ENCODE measurements around the gene GSTA2. TPM values are rescaled to one million over a fixed set of nuclear protein-coding genes. Genes with fewer than 3 reads are reported as not detected.
"Not testable (repeated sequence)": the region's sequence is repeated elsewhere in the genome, so short reads cannot be mapped to it uniquely, and the experiment has no call there.

Gene GSTA2
- total RNA-seq, 4 donors from 2014 or later = not detected

DNA sequence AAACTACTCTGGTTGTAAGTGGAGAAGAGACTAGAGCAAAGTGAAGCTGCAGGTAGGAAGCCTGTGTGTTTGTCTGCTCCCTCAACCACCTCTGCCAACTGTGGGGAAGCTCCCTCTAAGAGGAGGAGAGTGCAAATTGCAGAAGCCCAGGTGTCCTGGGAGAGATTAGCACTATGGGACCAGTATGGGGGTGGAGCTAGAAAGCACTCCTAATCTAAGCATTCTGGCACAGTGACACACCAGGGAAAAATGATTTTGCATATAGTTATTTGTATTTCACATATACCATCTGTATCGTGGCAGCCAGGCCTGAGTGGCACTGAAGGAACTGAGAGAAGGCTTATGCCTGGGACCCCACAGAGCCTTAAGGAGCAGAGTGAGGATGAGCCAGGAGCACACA is 27.6 kb upstream of the GSTA2 start:
- 0% methylated on average over 1 of the region's 1 CpG for WGBS, 2 donors

DNA sequence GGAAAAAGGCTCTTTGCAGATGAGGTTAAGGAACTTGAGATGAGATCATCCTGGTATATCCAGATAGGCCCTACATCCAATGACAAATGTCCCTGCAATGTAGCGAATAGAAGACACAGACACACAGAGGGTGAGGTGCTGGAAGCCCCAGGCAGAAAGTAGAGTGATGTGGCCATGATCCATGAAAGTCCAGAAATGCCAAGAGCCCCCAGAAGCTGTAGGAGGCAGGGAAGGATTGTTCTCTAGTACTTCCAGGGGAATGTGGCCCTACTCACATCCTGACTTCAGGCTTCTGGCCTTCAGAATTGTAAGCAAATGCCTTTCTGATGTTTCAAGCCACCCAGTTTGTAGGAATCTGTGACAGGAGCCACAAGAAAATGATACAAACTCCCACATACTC is 26.4 kb upstream of the GSTA2 start:
- WGBS, 2 donors = 87 to 89% methylated on average over 1 of the region's 1 CpG
- DNase-seq (ENCODE audit: low spot score in 2 of 2); intact Hi-C loops (cut with DNase I; ENCODE audit: low total_unique reads): not testable (repeated sequence)

More for the DNA sequence above, 27.6 kb upstream of the GSTA2 start:
- DNase-seq (ENCODE audit: low spot score in 2 of 2) = no peak
- intact Hi-C loops (cut with DNase I; ENCODE audit: low total_unique reads) = no loop called here
- no peak overlapping the region for H3K4me3 ChIP-seq (ENCODE audit: low read depth, poor library complexity, severe bottlenecking)
- TF ChIP-seq, protein P1, sequence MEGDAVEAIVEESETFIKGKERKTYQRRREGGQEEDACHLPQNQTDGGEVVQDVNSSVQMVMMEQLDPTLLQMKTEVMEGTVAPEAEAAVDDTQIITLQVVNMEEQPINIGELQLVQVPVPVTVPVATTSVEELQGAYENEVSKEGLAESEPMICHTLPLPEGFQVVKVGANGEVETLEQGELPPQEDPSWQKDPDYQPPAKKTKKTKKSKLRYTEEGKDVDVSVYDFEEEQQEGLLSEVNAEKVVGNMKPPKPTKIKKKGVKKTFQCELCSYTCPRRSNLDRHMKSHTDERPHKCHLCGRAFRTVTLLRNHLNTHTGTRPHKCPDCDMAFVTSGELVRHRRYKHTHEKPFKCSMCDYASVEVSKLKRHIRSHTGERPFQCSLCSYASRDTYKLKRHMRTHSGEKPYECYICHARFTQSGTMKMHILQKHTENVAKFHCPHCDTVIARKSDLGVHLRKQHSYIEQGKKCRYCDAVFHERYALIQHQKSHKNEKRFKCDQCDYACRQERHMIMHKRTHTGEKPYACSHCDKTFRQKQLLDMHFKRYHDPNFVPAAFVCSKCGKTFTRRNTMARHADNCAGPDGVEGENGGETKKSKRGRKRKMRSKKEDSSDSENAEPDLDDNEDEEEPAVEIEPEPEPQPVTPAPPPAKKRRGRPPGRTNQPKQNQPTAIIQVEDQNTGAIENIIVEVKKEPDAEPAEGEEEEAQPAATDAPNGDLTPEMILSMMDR (IDR thresholded peaks at IDR 0.05) = no peak
- TF ChIP-seq POLR2A (IDR thresholded peaks at IDR 0.05) = no peak

DNA sequence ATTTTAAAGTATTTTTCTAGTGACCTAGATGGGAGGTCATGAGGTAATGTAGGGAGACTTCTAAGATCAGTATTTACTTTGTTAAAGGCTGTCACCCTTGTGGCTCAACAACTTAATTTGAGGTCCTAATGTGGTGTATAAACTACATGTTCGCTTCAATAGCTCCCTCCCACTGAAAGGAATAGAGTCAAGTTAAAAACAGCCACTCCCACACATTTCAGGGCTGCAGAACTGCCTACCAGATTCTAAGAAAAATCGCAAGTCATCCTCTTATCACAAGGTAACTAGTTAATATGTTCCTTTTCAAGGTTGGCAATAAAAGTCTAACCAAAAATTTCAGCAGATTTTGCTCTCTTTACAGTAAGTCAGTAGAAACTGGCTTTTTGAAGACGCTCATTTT is 25.2 kb upstream of the GSTA2 start:
- 67 to 69% methylated on average over 3 of the region's 3 CpGs for WGBS, 2 donors

More for the DNA sequence above, 26.4 kb upstream of the GSTA2 start:
- H3K4me3 ChIP-seq (ENCODE audit: low read depth, poor library complexity, severe bottlenecking) = not testable (repeated sequence)

DNA sequence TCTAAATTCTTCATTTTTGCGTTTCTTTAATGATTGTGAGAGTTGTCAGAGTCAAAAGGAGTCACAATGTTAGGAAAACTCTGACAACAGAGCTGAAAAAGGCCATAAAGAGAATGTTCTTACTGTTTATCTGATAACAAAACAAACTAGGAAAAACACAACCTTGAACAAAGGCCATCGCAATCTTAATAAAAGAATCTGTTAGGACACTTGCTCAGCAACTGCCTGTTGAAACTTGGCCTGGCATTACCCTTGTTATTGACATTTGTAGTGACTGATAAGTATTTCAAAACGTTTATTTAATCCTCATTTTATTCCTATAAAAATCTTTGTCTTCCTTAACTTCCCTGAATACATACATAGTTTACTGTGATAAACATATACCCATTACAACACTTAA is 24.6 kb upstream of the GSTA2 start:
- WGBS, 2 donors = 50 to 59% methylated on average over 3 of the region's 3 CpGs
- DNase-seq (ENCODE audit: low spot score in 2 of 2) = no peak
- intact Hi-C loops (cut with DNase I; ENCODE audit: low total_unique reads) = no loop called here

More for the DNA sequence above, 25.2 kb upstream of the GSTA2 start:
- TF ChIP-seq, protein P1 (IDR thresholded peaks at IDR 0.05) = no peak
- no peak for TF ChIP-seq POLR2A (IDR thresholded peaks at IDR 0.05)
- intact Hi-C loops (cut with DNase I; ENCODE audit: low total_unique reads) = no loop called here
- H3K4me3 ChIP-seq (ENCODE audit: low read depth, poor library complexity, severe bottlenecking) = no peak overlapping the region
- no peak for DNase-seq (ENCODE audit: low spot score in 2 of 2)

DNA sequence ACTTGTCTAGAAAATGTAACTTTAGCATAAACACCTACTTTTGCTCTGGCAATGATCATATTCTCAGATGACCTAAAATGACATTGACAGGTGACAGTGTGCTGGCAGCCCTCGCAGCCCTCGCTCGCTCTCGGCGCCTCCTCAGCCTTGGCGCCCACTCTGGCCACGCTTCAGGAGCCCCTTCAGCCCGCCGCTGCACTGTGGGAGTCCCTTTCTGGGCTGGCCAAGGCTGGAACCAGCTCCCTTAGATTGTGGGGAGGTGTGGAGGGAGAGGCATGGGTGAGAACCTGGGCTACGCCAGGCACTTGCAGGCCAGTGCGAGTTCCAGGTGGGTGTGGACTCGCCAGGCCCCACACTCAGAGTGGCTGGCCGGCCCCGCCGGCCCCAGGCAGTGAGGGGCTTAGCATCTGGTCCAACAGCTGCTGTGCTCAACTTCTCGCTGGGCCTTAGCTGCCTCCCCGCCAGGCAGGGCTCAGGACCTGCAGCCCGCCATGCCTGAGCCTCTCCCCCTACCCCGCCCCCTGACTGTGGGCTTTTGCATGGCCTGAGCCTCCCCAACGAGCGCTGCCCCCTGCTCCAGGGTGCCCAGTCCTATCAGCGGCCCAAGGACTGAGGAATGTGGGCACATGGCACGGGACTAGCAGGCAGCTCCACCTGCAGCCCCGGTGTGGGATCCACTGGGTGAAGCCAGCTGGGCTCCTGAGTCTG is 23.1 kb upstream of the GSTA2 start:
- DNase-seq (ENCODE audit: low spot score in 2 of 2) = no peak
- intact Hi-C loops (cut with DNase I; ENCODE audit: low total_unique reads) = no loop called here
- 92 to 94% methylated on average over 20 to 23 of the region's 24 CpGs for WGBS, 2 donors
- no peak overlapping the region for H3K4me3 ChIP-seq (ENCODE audit: low read depth, poor library complexity, severe bottlenecking)
- no peak for TF ChIP-seq POLR2A (IDR thresholded peaks at IDR 0.05)
- TF ChIP-seq, protein P1 (IDR thresholded peaks at IDR 0.05) = no peak

More for the DNA sequence above, 24.6 kb upstream of the GSTA2 start:
- H3K4me3 ChIP-seq (ENCODE audit: low read depth, poor library complexity, severe bottlenecking) = no peak overlapping the region
- TF ChIP-seq, protein P1 (IDR thresholded peaks at IDR 0.05) = no peak
- no peak for TF ChIP-seq POLR2A (IDR thresholded peaks at IDR 0.05)

DNA sequence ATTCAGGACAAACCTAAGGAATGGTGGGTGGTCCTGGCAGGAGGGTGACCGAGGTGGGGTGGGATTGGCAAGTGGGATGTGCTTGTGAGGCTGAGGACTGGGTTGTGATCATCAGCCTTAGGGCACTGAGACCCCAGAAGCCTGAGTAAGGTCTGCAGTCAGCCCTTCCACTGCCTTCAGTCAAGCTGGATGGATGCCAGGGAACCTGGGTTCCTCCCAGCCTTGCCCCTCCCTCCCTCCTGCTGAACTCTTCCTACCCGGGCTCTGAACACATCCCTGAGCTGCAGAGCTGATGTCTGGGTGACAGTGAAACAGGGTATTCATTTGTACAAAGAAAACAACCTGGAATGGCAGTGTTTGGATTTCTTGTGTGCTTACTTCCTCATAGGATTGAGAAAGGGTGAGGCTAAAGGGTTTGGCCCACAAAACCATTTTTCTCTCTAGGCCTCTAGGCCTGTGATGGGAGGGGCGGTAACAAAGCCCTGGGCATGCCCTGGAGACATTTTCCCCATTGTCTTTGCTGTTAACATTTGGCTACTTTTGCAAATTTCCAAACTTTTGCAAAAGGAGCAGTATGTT is 19.5 kb upstream of the GSTA2 start:
- WGBS, 2 donors = 25 to 39% methylated on average over 3 of the region's 3 CpGs
- intact Hi-C loops (cut with DNase I; ENCODE audit: low total_unique reads); H3K4me3 ChIP-seq (ENCODE audit: low read depth, poor library complexity, severe bottlenecking); DNase-seq (ENCODE audit: low spot score in 2 of 2): not testable (repeated sequence)

DNA sequence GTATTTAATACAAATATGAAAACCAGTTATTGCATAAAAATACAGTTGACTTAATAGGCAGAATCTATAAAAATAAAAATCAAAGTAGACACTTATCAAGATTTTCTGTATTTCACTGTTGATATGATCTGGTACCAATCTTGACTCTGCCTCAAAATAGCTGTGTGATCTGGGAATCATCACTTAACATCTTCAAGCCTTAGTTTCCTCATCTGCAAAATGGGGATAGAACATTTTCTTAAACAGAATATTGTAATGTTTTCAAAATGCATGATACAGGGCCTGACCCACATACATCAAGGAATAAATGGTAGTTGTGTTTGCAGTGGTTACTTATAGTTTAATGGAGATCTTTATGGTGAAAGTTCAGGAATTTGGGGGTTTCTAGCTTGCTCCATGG is 18.9 kb upstream of the GSTA2 start:
- intact Hi-C loops (cut with DNase I; ENCODE audit: low total_unique reads); DNase-seq (ENCODE audit: low spot score in 2 of 2); H3K4me3 ChIP-seq (ENCODE audit: low read depth, poor library complexity, severe bottlenecking): not testable (repeated sequence)
